Thoracic aorta (tissue), 2 donors: ENCODE measurements around the gene MAPT. TPM values are rescaled to one million over a fixed set of nuclear protein-coding genes. Genes with fewer than 3 reads are reported as not detected.
"Not testable (repeated sequence)": the region's sequence is repeated elsewhere in the genome, so short reads cannot be mapped to it uniquely, and the experiment has no call there.

ENCODE experiments used
- ATAC-seq: fragments of 150-250 bp; one replicate; pipeline ENCODE4 v1.8.0; 2017; ENCODE audit warnings: low read depth; ENCODE audit not compliant: insufficient number of reproducible peaks, low FRiP score
- DNase-seq: peaks from one replicate; pipeline ENCODE4 v3.0.0-alpha.2; 2020; ENCODE audit warnings: low spot score
- H3K27ac ChIP-seq, 2 donors: fragments of 200-600 bp; sonication (generic); 1 replicate in 1 of 2; 2 replicates in 1 of 2; pipeline ENCODE4 v1.5.1; 2016; ENCODE audit warnings: mild to moderate bottlenecking in 2 of 2, moderate library complexity in 2 of 2
- H3K27me3 ChIP-seq: fragments of 200-600 bp; sonication (generic); replicated peaks from 2 replicates; pipeline ENCODE4 v1.6.0; 2016; ENCODE audit warnings: mild to moderate bottlenecking; ENCODE audit not compliant: insufficient read depth
- H3K36me3 ChIP-seq: fragments of 200-600 bp; sonication (generic); one replicate; pipeline ENCODE4 v1.5.1; 2016
- H3K4me1 ChIP-seq, 2 donors: fragments of 200-600 bp; sonication (generic); 1 replicate in 1 of 2; 2 replicates in 1 of 2; pipeline versions ENCODE4 v1.5.1 to v1.6.0; 2016; ENCODE audit warnings: low read depth in 2 of 2, mild to moderate bottlenecking in 1 of 2; ENCODE audit not compliant: control insufficient read depth in 1 of 2
- H3K4me3 ChIP-seq: fragments of 200-600 bp; sonication (generic); 2 replicates; pipeline ENCODE4 v1.5.1; 2016; ENCODE audit warnings: mild to moderate bottlenecking
- H3K9me3 ChIP-seq: fragments of 200-600 bp; sonication (generic); 2 replicates; pipeline ENCODE4 v1.5.1; 2016
- CTCF ChIP-seq: fragments of 200-600 bp; sonication (generic); IDR thresholded peaks from one replicate; pipeline ENCODE4 v1.5.1; 2019; ENCODE audit warnings: antibody characterized with exemption
- total RNA-seq, 2 donors: library from RNA; depleted of rRNA; stranded (reverse); fragments of >200 nt; gene quantifications; one replicate each; pipeline versions ENCODE4 v1.1.0 to v1.2.3, GENCODE V29; 2016

The MAPT gene
- total RNA-seq, 2 donors from 2014 or later = 3.1 to 4.6 TPM

- DNase-seq (no peak), ATAC-seq (no peak)
- Histone ChIP-seq H3K36me3 (no peaks in the 10 kb centered on the region), H3K4me3 (no peak overlapping the region), H3K4me1 (no peaks in the 10 kb centered on the region), H3K27ac (no peak overlapping the region), H3K27me3 (no peaks in the 10 kb centered on the region), H3K9me3 (no peaks in the 10 kb centered on the region)
- TF ChIP-seq CTCF = no peak
Measured at GRCh38 chr17:46012506-46013079, 118.2 kb downstream of the MAPT start.

GRCh38 chr17:46013127-46013501 lies 118.8 kb downstream of the MAPT start:
- Histone ChIP-seq H3K36me3 (no peaks in the 10 kb centered on the region), H3K27ac (no peak overlapping the region), H3K27me3 (no peaks in the 10 kb centered on the region), H3K4me3 (no peak overlapping the region), H3K4me1 (no peaks in the 10 kb centered on the region), H3K9me3 (no peaks in the 10 kb centered on the region)
- no peak for DNase-seq
- no peak for TF ChIP-seq CTCF
- no peak for ATAC-seq

- Histone ChIP-seq H3K4me1 (no peaks in the 10 kb centered on the region), H3K36me3 (no peaks in the 10 kb centered on the region), H3K27ac (no peak overlapping the region), H3K27me3 (no peaks in the 10 kb centered on the region), H3K4me3 (no peak overlapping the region), H3K9me3 (no peaks in the 10 kb centered on the region)
- no peak for ATAC-seq
- DNase-seq = no peak
- no peak for TF ChIP-seq CTCF
Measured at GRCh38 chr17:46013502-46014165, 119.3 kb downstream of the MAPT start.

GRCh38 chr17:46019408-46019925 lies 125.1 kb downstream of the MAPT start:
- not testable (repeated sequence) for H3K4me1 ChIP-seq, ATAC-seq, H3K27me3 ChIP-seq, DNase-seq, H3K4me3 ChIP-seq, H3K27ac ChIP-seq, H3K9me3 ChIP-seq, H3K36me3 ChIP-seq

- H3K4me1 ChIP-seq = no peaks in the 10 kb centered on the region
- H3K27ac ChIP-seq = no peak overlapping the region
- no peaks in the 10 kb centered on the region for H3K27me3 ChIP-seq
- ATAC-seq (no peak), DNase-seq (no peak)
- no peak for TF ChIP-seq CTCF
- no peaks in the 10 kb centered on the region for H3K36me3 ChIP-seq
- no peak overlapping the region for H3K4me3 ChIP-seq
- no peaks in the 10 kb centered on the region for H3K9me3 ChIP-seq
Measured at GRCh38 chr17:46020023-46020761, 125.8 kb downstream of the MAPT start.
